Activated CD8-positive, alpha-beta T cell treated with anti-CD3 and anti-CD28 coated beads for 36 hours (primary cell): Measurements from ENCODE around the gene HOXC11. TPM values are rescaled to one million over a fixed set of nuclear protein-coding genes. Genes with fewer than 3 reads are reported as not detected.
A peak's percentile ranks its signal among the peaks of the same experiment; 100 is the strongest.

Experiments used
- ATAC-seq: fragments of 200-7000 bp; cut with Tn5 transposase; one replicate; pipeline ENCODE4 v1.10.0; 2021; ENCODE audit warnings: mild to moderate bottlenecking, moderate library complexity
- CTCF ChIA-PET: fragments of 350-600 bp; sonication (Branson Sonifier 250); formaldehyde crosslinking; loops from one replicate; lab custom pipeline; 2021; ENCODE audit warnings: antibody characterized with exemption; lab: Charles Lee
- POLR2A ChIA-PET: fragments of 350-600 bp; sonication (Branson Sonifier 250); formaldehyde crosslinking; loops from one replicate; lab custom pipeline; 2021; ENCODE audit warnings: antibody characterized with exemption; lab: Charles Lee
- DNase-seq: peaks from one replicate; pipeline ENCODE4 v3.0.0-alpha.2; 2020
- H3K27ac Mint-ChIP-seq: one replicate; pipeline ENCODE4 v1.8.0; 2021; ENCODE audit warnings: mild to moderate bottlenecking, mixed read lengths
- H3K27me3 Mint-ChIP-seq: one replicate; pipeline ENCODE4 v1.8.0; 2021; ENCODE audit warnings: mixed read lengths
- H3K36me3 Mint-ChIP-seq: one replicate; pipeline ENCODE4 v1.8.0; 2021; ENCODE audit warnings: low read depth, mixed read lengths
- H3K4me1 Mint-ChIP-seq: one replicate; pipeline ENCODE4 v1.8.0; 2021; ENCODE audit warnings: low read depth, mixed read lengths
- H3K4me3 Mint-ChIP-seq: one replicate; pipeline ENCODE4 v1.8.0; 2021; ENCODE audit warnings: mild to moderate bottlenecking, moderate library complexity, mixed read lengths
- H3K9me3 Mint-ChIP-seq: one replicate; pipeline ENCODE4 v1.8.0; 2021; ENCODE audit warnings: mixed read lengths
- intact Hi-C: fragments of 100-400 bp; cut with micrococcal nuclease; formaldehyde crosslinking; loops from one replicate; pipeline ENCODE4 v1.10.0; 2022
- total RNA-seq, 2 experiments: library from RNA; stranded (reverse); gene quantifications; one replicate each; pipeline ENCODE4 v1.2.3, GENCODE V29; 2021
- TF ChIP-seq, protein P1 (sequence below): fragments of 200-600 bp; IDR thresholded peaks from one replicate; pipeline ENCODE4 v1.8.0; 2022; ENCODE audit warnings: antibody characterized with exemption, mild to moderate bottlenecking

HOXC11 gene
- total RNA-seq, 2 experiments from 2014 or later = not detected

DNA sequence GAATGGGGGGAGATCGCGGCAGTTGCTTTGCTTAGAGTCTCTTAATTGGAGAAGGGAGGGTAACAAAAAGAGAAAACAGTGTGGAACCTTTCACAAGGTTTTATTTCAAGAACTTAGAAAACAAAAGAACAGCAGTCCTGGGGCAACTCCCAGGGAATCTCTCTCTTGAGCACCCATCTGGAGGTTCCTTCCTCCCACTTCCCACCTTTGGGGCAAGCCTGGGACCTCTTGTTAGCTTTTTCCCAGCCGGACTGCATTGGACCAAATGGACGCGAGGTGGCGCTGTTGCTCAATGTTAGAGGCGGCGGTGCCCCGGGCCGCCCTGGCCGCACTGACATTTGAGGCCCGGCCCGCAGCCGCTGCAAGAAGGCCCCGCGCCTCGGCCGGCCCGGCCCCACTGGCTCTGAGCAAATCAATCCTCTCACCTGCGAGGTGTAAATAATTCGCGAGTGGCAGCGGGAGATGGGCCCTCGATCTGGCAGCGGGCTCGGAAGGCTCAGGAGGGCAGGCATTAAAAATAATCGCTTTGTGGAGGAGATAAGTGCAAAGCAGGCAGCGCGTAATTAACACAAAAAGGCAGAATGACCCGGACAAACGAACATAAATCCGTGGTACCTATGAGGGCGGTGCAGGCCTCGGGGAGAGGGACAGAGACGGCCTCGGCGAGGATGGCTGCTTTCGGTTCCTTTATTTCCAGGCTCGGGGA is 33.1 kb downstream of the HOXC11 start:
- peak; percentile 83 for ATAC-seq
- H3K4me1 Mint-ChIP-seq = peaks cover 20% of the 10 kb centered on the region
- no peaks in the 10 kb centered on the region for H3K9me3 Mint-ChIP-seq
- peak overlapping the region; percentile 41 for H3K4me3 Mint-ChIP-seq
- peak; percentile 90 for DNase-seq
- H3K27me3 Mint-ChIP-seq = peaks cover 84% of the 10 kb centered on the region
- H3K36me3 Mint-ChIP-seq = no peaks in the 10 kb centered on the region
- TF ChIP-seq, protein P1, sequence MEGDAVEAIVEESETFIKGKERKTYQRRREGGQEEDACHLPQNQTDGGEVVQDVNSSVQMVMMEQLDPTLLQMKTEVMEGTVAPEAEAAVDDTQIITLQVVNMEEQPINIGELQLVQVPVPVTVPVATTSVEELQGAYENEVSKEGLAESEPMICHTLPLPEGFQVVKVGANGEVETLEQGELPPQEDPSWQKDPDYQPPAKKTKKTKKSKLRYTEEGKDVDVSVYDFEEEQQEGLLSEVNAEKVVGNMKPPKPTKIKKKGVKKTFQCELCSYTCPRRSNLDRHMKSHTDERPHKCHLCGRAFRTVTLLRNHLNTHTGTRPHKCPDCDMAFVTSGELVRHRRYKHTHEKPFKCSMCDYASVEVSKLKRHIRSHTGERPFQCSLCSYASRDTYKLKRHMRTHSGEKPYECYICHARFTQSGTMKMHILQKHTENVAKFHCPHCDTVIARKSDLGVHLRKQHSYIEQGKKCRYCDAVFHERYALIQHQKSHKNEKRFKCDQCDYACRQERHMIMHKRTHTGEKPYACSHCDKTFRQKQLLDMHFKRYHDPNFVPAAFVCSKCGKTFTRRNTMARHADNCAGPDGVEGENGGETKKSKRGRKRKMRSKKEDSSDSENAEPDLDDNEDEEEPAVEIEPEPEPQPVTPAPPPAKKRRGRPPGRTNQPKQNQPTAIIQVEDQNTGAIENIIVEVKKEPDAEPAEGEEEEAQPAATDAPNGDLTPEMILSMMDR = peak; percentile 94
- POLR2A ChIA-PET = interaction anchor here (1.0 to 1.1 kb wide), 2 partner anchors 19 to 24 kb away, joined by 3 read pairs; no protein-coding TSS in a partner anchor
- no peak overlapping the region for H3K27ac Mint-ChIP-seq
- CTCF ChIA-PET = interaction anchor here (0.6 to 6.5 kb wide), 34 partner anchors 9 to 209 kb away, joined by 3 to 94 read pairs (median 5); partner anchors contain the start of genes HOXC10, HOXC4, HOXC5 and HOXC6
- intact Hi-C loops = loop anchor here (2.0 to 5.0 kb wide), 2 partner anchors 186 to 201 kb away; no protein-coding TSS in a partner anchor

DNA sequence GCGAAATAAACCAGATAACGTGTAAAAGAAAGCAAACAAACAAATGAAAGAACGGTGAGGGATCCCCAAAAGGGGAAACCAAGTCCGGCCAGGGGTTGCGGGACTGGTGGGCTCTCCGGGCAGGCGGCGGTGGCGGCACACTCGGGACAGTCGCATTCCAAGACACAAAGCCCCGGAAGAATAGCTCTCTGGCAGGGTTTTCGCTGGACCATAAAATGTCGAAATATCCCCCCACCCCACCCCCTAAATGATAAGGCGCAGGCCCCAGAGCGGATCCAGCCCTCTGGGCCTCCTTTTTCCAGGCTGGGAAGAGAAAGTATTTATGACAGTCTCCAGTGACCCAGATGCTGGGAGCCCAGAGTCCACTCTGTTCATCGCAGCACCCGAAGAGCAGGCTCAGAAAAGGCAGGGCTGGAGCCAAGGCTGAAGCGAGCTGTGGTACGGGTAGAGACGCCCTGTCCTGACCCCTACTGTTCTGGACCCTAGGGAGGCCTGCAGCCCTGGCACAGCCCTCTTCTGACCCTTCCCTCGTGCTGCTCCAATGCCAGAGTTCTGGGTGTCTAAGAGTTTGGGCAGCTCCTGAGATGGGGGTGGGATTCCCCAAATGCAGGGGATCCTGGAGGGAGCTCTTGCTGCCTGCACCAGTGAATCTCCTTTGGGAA is 33.8 kb downstream of the HOXC11 start:
- ChIA-PET POLR2A (interaction anchor here (1.0 to 1.1 kb wide), 2 partner anchors 20 to 23 kb away, joined by 3 read pairs; no protein-coding TSS in a partner anchor), CTCF (interaction anchor here (0.6 to 6.5 kb wide), 23 partner anchors 9 to 208 kb away, joined by 3 to 94 read pairs (median 7); partner anchors contain the start of genes HOXC10, HOXC4, HOXC5 and SMUG1)
- TF ChIP-seq, protein P1 = no peak
- Mint-ChIP-seq H3K4me3 (peak overlapping the region; percentile 41), H3K27me3 (peaks cover 84% of the 10 kb centered on the region), H3K4me1 (peaks cover 26% of the 10 kb centered on the region), H3K36me3 (no peaks in the 10 kb centered on the region), H3K9me3 (no peaks in the 10 kb centered on the region), H3K27ac (no peak overlapping the region)
- intact Hi-C loops = loop anchor here (2.0 to 5.0 kb wide), 2 partner anchors 186 to 200 kb away; no protein-coding TSS in a partner anchor
- DNase-seq = no peak
- ATAC-seq = no peak

- TF ChIP-seq, protein P1 = no peak
- Mint-ChIP-seq H3K4me3 (no peak overlapping the region), H3K36me3 (no peaks in the 10 kb centered on the region), H3K9me3 (no peaks in the 10 kb centered on the region), H3K27ac (no peak overlapping the region), H3K27me3 (peaks cover 83% of the 10 kb centered on the region), H3K4me1 (peaks cover 26% of the 10 kb centered on the region)
- no peak for DNase-seq
- no peak for ATAC-seq
- ChIA-PET POLR2A (interaction anchor here (1.1 to 2.2 kb wide), 3 partner anchors 9 to 54 kb away, joined by 3 to 6 read pairs (median 6); partner anchors contain the start of gene HOXC12), CTCF (interaction anchor here (1.0 to 6.5 kb wide), 10 partner anchors 8 to 209 kb away, joined by 4 to 94 read pairs (median 13); partner anchors contain the start of genes HOXC10, HOXC5 and SMUG1)
- intact Hi-C loops = loop anchor here (2.0 to 5.0 kb wide), 2 partner anchors 185 to 199 kb away; no protein-coding TSS in a partner anchor
Measured at GRCh38 chr12:54007538-54008259, 34.8 kb downstream of the HOXC11 start.

DNA sequence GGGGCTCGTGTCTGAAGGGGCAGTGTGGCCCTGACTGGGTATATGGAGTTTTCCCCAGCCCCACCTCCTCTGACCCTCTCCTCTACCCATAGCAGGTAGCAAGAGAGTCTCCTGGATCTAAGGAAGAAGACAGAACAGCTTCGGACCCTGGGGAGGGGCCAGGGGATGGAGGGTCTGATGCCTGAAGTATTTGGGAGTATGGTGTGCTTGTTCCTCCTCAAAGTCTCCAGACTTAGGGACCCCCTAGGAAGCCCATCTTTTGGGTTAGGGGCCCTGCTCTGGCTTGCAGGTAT is 35.3 kb downstream of the HOXC11 start:
- H3K9me3 Mint-ChIP-seq = no peaks in the 10 kb centered on the region
- no peak overlapping the region for H3K4me3 Mint-ChIP-seq
- POLR2A ChIA-PET = interaction anchor here (1.0 to 2.2 kb wide), 3 partner anchors 9 to 181 kb away, joined by 3 to 6 read pairs (median 6); partner anchors contain the start of genes HOXC12 and SMUG1
- intact Hi-C loops = loop anchor here (5.0 kb wide), 1 partner anchor 184 kb away; no protein-coding TSS in a partner anchor
- H3K27me3 Mint-ChIP-seq = peaks cover 83% of the 10 kb centered on the region
- TF ChIP-seq, protein P1 = no peak
- H3K4me1 Mint-ChIP-seq = peaks cover 26% of the 10 kb centered on the region
- no peak overlapping the region for H3K27ac Mint-ChIP-seq
- ATAC-seq (no peak), DNase-seq (no peak)
- CTCF ChIA-PET = interaction anchor here (1.0 to 6.5 kb wide), 11 partner anchors 8 to 208 kb away, joined by 4 to 94 read pairs (median 7); partner anchors contain the start of genes HOXC10, HOXC5, HOXC9 and SMUG1
- H3K36me3 Mint-ChIP-seq = no peaks in the 10 kb centered on the region
